Right lobe of liver (tissue), 6 donors: ENCODE measurements around the gene SGSH. TPM values are rescaled to one million over a fixed set of nuclear protein-coding genes. Genes with fewer than 3 reads are reported as not detected.

Experiments used
- ATAC-seq, 4 donors: fragments of 200-7000 bp; cut with Tn5 transposase; one replicate each; pipeline ENCODE4 v1.9.1; 2020; ENCODE audit warnings: mild to moderate bottlenecking in 4 of 4, moderate library complexity in 4 of 4
- DNase-seq, 3 donors: peaks; one replicate each; pipeline ENCODE4 v3.0.0-alpha.2; 2020
- H3K27ac ChIP-seq, 3 donors: fragments of 200-600 bp; one replicate each; pipeline ENCODE4 v1.8.0; 2022
- H3K27me3 ChIP-seq, 2 donors: fragments of 200-600 bp; one replicate each; pipeline ENCODE4 v1.8.0; 2022
- H3K36me3 ChIP-seq, 4 donors: fragments of 200-600 bp; sonication (generic) in 1 of 4; one replicate each; pipeline versions ENCODE4 v1.5.1 to v1.8.0; 2017 to 2022; ENCODE audit warnings: control low read depth in 1 of 4
- H3K4me1 ChIP-seq, 4 donors: fragments of 200-600 bp; sonication (generic) in 1 of 4; one replicate each; pipeline versions ENCODE4 v1.5.1 to v1.8.0; 2017 to 2022; ENCODE audit warnings: control low read depth in 1 of 4
- H3K4me3 ChIP-seq, 3 donors: fragments of 200-600 bp; one replicate each; pipeline ENCODE4 v1.8.0; 2022
- H3K9me3 ChIP-seq, 4 donors: fragments of 200-600 bp; sonication (generic) in 1 of 4; one replicate each; pipeline versions ENCODE4 v1.5.1 to v1.8.0; 2017 to 2022; ENCODE audit warnings: control low read depth in 1 of 4
- CTCF ChIP-seq, 4 donors: fragments of 200-600 bp in 3 of 4; fragments of 450-650 bp in 1 of 4; IDR thresholded peaks; one replicate each; pipeline versions ENCODE4 v1.5.1 to v1.8.0; 2016 to 2022; ENCODE audit warnings: antibody characterized with exemption in 4 of 4, mild to moderate bottlenecking in 2 of 4
- POLR2A ChIP-seq: fragments of 450-650 bp; IDR thresholded peaks from one replicate; pipeline ENCODE4 v1.6.1; 2017; ENCODE audit warnings: antibody characterized with exemption, mild to moderate bottlenecking
- WGBS: methylation state at CpG from one replicate; pipeline ENCODE4 v1.1.6; 2018; ENCODE audit warnings: low coverage, low lambda C conversion rate; ENCODE audit not compliant: insufficient coverage; ENCODE audit errors: missing lambda C conversion rate; 5-methylcytosine and 5-hydroxymethylcytosine counted together
- intact Hi-C, 2 donors: fragments of 100-400 bp; cut with DNase I; formaldehyde crosslinking; loops; one replicate each; pipeline versions ENCODE4 v1.11.2 to v1.14.1; 2022
- total RNA-seq, 6 experiments: library from RNA; depleted of rRNA in 2 of 6; stranded (reverse); fragments of >200 nt in 2 of 6; fragmentation: NEBNext Ultra II Directional in 3 of 6; extraction: Animal tissue kit (Norgen Biotek cat#: 25700) in 3 of 6; gene quantifications; one replicate each; pipeline versions ENCODE4 v1.1.0 to v1.2.4, GENCODE V29; 2016 to 2023
- donor health status: DM: no; HTN: yes; CAD: no.
- donor health status: DM: no; HTN: no; CAD: no.
- donor health status: DM: no; HTN: no; CAD: no.
- donor health status: DM: no; HTN: yes; CAD: no.
- donor health status: DM: no; HTN: yes; CAD: no.

SGSH gene
- total RNA-seq, 6 experiments from 2014 or later: 9.7 to 23.5 (median 15.7) TPM

DNA sequence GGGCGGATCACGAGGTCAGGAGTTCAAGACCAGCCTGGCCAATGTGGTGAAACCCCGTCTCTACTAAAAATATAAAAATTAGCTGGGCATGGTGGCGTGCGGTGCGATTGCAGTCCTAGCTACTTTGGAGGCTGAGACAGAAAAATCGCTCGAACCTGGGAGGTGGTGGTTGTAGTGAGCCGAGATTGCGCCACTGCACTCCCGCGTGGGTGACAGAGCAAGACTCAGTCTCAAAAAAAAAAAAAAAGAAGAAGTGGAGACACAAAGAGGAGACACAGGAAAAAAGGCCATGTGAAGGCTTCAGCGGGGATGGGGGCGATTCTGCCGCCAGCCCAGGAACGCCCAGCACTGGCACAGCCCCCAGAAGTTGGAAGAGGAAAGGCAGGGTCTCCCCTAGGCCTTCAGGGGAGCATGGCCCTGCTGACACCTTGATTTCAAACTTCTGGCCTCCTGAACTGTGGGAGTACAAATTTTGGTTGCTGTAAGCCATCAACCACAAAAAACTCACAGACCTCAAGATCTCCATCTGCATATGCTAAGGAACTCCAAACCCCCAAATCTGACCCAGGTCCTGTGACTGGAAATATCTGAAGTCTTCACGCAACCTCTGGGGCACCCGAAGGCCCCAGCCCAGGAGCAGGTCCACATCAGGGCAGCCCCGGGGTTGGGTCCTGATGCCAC is 7.0 kb downstream of the SGSH start:
- TF ChIP-seq POLR2A (no peak), CTCF (IDR thresholded peaks at IDR 0.05) (no peak)
- WGBS: 77% methylated on average over 12 of the region's 19 CpGs
- H3K27ac ChIP-seq: no peak overlapping the region
- intact Hi-C loops: no loop called here
- H3K36me3 ChIP-seq: peaks cover 0 to 39% (median 9%) of the 10 kb centered on the region in 4 donors
- DNase-seq (peak in 1 of 3 donors; percentile 55), ATAC-seq (peak in 3 of 4 donors; percentile 12 to 52 (median 29))
- H3K4me1 ChIP-seq: no peaks in the 10 kb centered on the region
- H3K27me3 ChIP-seq: no peaks in the 10 kb centered on the region
- no peak overlapping the region for H3K4me3 ChIP-seq
- H3K9me3 ChIP-seq: no peaks in the 10 kb centered on the region

DNA sequence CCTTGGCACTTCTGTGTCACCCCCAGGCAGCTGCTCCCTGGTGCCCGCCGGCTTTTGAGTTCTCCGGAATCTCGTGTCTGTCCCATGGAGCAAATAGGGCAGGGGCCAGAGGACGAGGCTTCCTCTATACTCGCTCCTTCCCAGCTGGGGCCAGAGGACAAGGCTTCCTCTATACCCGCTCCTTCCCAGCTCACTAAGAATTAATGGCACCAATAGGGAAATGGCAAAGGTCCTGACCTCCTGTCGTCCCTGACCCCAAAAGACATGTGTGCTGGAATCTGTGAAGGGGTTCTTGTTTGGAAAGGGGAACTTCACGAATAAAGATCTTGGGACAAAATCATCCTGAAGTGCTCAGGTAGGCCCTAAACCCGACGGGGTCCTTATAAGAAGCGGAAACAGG is 7.6 kb downstream of the SGSH start:
- no peaks in the 10 kb centered on the region for H3K9me3 ChIP-seq
- DNase-seq (no peak), ATAC-seq (peak in 2 of 4 donors; percentile 29 to 48)
- WGBS: 96% methylated on average over 10 of the region's 12 CpGs
- H3K27ac ChIP-seq: no peak overlapping the region
- TF ChIP-seq POLR2A: no peak
- H3K4me1 ChIP-seq: no peaks in the 10 kb centered on the region
- intact Hi-C loops: no loop called here
- H3K36me3 ChIP-seq: peaks cover 0 to 39% (median 9%) of the 10 kb centered on the region in 4 donors
- no peaks in the 10 kb centered on the region for H3K27me3 ChIP-seq
- H3K4me3 ChIP-seq: no peak overlapping the region

- Histone ChIP-seq H3K4me3 (no peak overlapping the region), H3K27ac (no peak overlapping the region), H3K27me3 (no peaks in the 10 kb centered on the region), H3K9me3 (no peaks in the 10 kb centered on the region), H3K36me3 (peaks cover 0 to 39% (median 9%) of the 10 kb centered on the region in 4 donors), H3K4me1 (no peaks in the 10 kb centered on the region)
- intact Hi-C loops: no loop called here
- WGBS: no CpG with 5 or more reads among the region's 22 CpGs
- ATAC-seq: no peak
- TF ChIP-seq CTCF (IDR thresholded peaks at IDR 0.05) (no peak), POLR2A (no peak)
- no peak for DNase-seq
Observed at GRCh38 chr17:80212109-80212508, 8.0 kb downstream of the SGSH start.

DNA sequence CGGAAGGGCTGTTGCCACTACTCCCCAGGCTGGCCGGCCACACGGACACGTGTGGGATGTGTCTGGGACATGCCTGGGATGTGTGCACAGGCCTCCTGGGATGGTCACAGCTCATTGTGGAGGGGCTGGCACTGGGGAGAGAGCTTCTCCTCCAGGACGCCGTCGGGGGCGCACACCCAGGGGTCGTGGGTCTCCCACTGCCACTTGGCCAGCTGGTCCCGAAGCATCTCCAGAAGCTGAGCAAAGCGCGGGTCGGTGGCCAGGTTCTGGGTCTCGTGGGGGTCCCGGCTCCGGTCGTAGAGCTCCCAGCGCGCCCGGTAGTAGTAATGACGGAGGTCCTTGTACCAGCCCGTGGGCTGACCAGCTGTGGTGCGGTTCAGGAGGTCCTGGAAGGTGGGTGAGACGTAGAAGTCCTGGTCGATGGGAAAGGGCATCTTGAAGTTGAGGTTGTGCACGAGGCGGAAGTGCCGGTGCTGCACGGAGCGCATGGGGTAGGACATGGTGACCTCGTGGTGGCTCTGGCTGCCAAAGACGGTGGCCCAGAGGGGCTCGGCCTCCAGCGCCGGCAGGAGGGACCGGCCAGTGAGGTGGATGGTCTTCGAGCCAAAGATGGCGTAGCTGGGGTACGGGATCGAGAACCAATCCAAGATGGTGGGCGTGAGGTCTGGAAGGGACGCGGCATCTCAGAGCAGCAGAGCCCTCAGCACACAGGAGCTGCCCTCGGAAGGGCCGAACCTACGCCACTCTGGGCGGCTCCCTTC is 9.6 kb downstream of the SGSH start:
- Histone ChIP-seq H3K36me3 (peaks cover 0 to 33% (median 9%) of the 10 kb centered on the region in 4 donors), H3K27ac (no peak overlapping the region), H3K9me3 (no peaks in the 10 kb centered on the region), H3K4me3 (no peak overlapping the region), H3K27me3 (no peaks in the 10 kb centered on the region), H3K4me1 (no peaks in the 10 kb centered on the region)
- intact Hi-C loops: no loop called here
- TF ChIP-seq POLR2A (no peak), CTCF (IDR thresholded peaks at IDR 0.05) (no peak)
- 100% methylated on average over 12 of the region's 47 CpGs for WGBS
- no peak for ATAC-seq
- no peak for DNase-seq

DNA sequence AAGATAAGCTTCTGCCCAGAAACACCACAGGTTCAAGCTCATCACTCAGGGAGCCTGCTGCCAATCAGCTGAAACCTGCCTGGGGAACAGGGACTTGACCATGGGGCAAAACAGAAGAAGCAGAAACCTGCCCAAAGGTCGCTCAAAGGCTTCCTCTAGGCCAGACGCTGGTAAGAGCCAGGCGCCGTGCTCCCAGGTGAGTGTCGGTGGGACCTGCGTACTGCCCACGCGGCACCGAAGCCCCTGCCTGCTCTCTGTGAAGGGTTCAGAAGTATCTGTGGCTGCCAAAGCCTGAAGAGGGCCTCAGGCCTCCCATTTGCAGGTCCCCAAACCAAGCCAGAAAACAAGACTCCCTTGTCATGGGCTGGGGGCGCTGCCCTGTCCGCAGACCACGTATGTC is 10.4 kb downstream of the SGSH start:
- no peak for TF ChIP-seq POLR2A
- no peak for TF ChIP-seq CTCF (IDR thresholded peaks at IDR 0.05)
- DNase-seq (no peak), ATAC-seq (no peak)
- H3K27me3 ChIP-seq: no peaks in the 10 kb centered on the region
- no peaks in the 10 kb centered on the region for H3K4me1 ChIP-seq
- no CpG with 5 or more reads among the region's 12 CpGs for WGBS
- intact Hi-C loops: no loop called here
- no peak overlapping the region for H3K4me3 ChIP-seq
- peaks cover 0 to 29% (median 9%) of the 10 kb centered on the region in 4 donors for H3K36me3 ChIP-seq
- no peaks in the 10 kb centered on the region for H3K9me3 ChIP-seq
- no peak overlapping the region for H3K27ac ChIP-seq
